GM12878 (cell line): ENCODE data around the gene RAPGEF3. TPM values are rescaled to one million over a fixed set of nuclear protein-coding genes. Genes with fewer than 3 reads are reported as not detected.

Experiments used
- ATAC-seq: fragments of 200-7000 bp; cut with Tn5 transposase; 3 replicates; pipeline ENCODE4 v1.9.1; 2020; ENCODE audit warnings: mild to moderate bottlenecking, moderate library complexity
- BruUV-seq: library from RNA; stranded (reverse); fragments of 400-500 nt; replicated peaks from 2 replicates; lab custom pipeline; 2021; lab: Mats Ljungman, UMichigan
- CTCF ChIA-PET: fragments of 300-600 bp; sonication (Branson Sonifier 250); formaldehyde crosslinking; extraction: SDS; loops from one replicate; lab custom pipeline; 2021; ENCODE audit warnings: inconsistent platforms; lab: Yijun Ruan, JAX
- POLR2A ChIA-PET: fragments of 350-600 bp; formaldehyde crosslinking; extraction: SDS; loops from one replicate; lab custom pipeline; 2021; ENCODE audit warnings: inconsistent platforms; lab: Charles Lee
- RAD21 ChIA-PET: fragments of 300-600 bp; sonication (Branson Sonifier 250); formaldehyde crosslinking; loops from one replicate; lab custom pipeline; 2023; ENCODE audit warnings: antibody characterized with exemption; ENCODE audit not compliant: unreplicated experiment; lab: Charles Lee
- SMC1A ChIA-PET: fragments of 300-600 bp; sonication (Branson Sonifier 250); formaldehyde crosslinking; loops from one replicate; lab custom pipeline; 2023; ENCODE audit not compliant: unreplicated experiment, uncharacterized antibody; lab: Charles Lee
- DNase-seq: peaks from one replicate; pipeline ENCODE4 v3.0.0-alpha.2; 2011; ENCODE audit warnings: low read depth, low spot score
- FAIRE-seq: peaks from 3 replicates; lab custom pipeline; 2011; peaks lifted over from hg19 to GRCh38; lab: Jason Lieb, UNC
- H2AFZ ChIP-seq: 2 replicates; pipeline ENCODE4 v1.6.0; 2011; ENCODE audit warnings: low read depth, low read length, control low read depth; ENCODE audit not compliant: control insufficient read depth
- H3K27ac ChIP-seq: 2 replicates; pipeline ENCODE4 v1.5.1; 2011; ENCODE audit warnings: control low read depth; ENCODE audit not compliant: control insufficient read depth, insufficient read depth
- H3K27me3 ChIP-seq, 2 experiments: replicated peaks in 1 of 2; 2 replicates each; pipeline versions ENCODE4 v1.6.0 to v1.6.1; 2011; ENCODE audit warnings: low read length in 1 of 2; ENCODE audit not compliant: control insufficient read depth in 2 of 2, insufficient read depth in 2 of 2
- H3K36me3 ChIP-seq, 2 experiments: 2 replicates each; pipeline ENCODE4 v1.5.1; 2011; ENCODE audit warnings: low read length in 1 of 2; ENCODE audit not compliant: control insufficient read depth in 2 of 2, insufficient read depth in 2 of 2
- H3K4me1 ChIP-seq: 2 replicates; pipeline ENCODE4 v1.6.1; 2011; ENCODE audit warnings: mild to moderate bottlenecking, low read length, moderate library complexity, mixed read lengths; ENCODE audit not compliant: control insufficient read depth, insufficient read depth
- H3K4me2 ChIP-seq: 2 replicates; pipeline ENCODE4 v1.6.0; 2011; ENCODE audit warnings: control low read depth; ENCODE audit not compliant: control insufficient read depth, insufficient read depth
- H3K4me3 ChIP-seq: fragments of 200-600 bp; sonication (generic); 2 replicates; pipeline ENCODE4 v1.5.1; 2016
- H3K79me2 ChIP-seq: 2 replicates; pipeline ENCODE4 v1.6.0; 2011; ENCODE audit warnings: low read length; ENCODE audit not compliant: control insufficient read depth, insufficient read depth
- H3K9ac ChIP-seq: 2 replicates; pipeline ENCODE4 v1.8.0; 2011; ENCODE audit warnings: low read length, control low read depth, mixed read lengths; ENCODE audit not compliant: control insufficient read depth, insufficient read depth
- H3K9me3 ChIP-seq: replicated peaks from 3 replicates; pipeline ENCODE4 v1.5.1; 2011; ENCODE audit warnings: mild to moderate bottlenecking, low read length; ENCODE audit not compliant: control insufficient read depth, insufficient read depth
- H4K20me1 ChIP-seq: 2 replicates; pipeline ENCODE4 v1.6.0; 2011; ENCODE audit not compliant: control insufficient read depth, insufficient read depth
- ETV6 ChIP-seq, 2 experiments: fragments of 450-650 bp in 1 of 2; IDR thresholded peaks in 1 of 2; conservative IDR thresholded peaks in 1 of 2; 2 replicates each; pipeline ENCODE4 v1.6.1; 2014; ENCODE audit warnings: antibody characterized with exemption in 1 of 2, borderline replicate concordance in 1 of 2, low read depth in 1 of 2, mild to moderate bottlenecking in 1 of 2, moderate library complexity in 1 of 2
- MEF2B ChIP-seq: fragments of 450-650 bp; IDR thresholded peaks from 2 replicates; pipeline ENCODE4 v1.6.1; 2018; ENCODE audit warnings: mild to moderate bottlenecking, moderate library complexity; ENCODE audit not compliant: partially characterized antibody, poor library complexity, severe bottlenecking
- PAX8 ChIP-seq: fragments of 450-650 bp; IDR thresholded peaks from 2 replicates; pipeline ENCODE4 v1.6.1; 2017; ENCODE audit warnings: mild to moderate bottlenecking, moderate library complexity
- WGBS: methylation state at CpG from one replicate; pipeline ENCODE4 v1.1.6; 2016; ENCODE audit warnings: low lambda C conversion rate; ENCODE audit not compliant: insufficient replicate concordance, insufficient coverage; ENCODE audit errors: missing lambda C conversion rate; 5-methylcytosine and 5-hydroxymethylcytosine counted together
- in situ Hi-C: fragments of 300-500 bp; cut with MboI; formaldehyde crosslinking; loops from 9 replicates; pipeline ENCODE4 v1.14.3; 2018; ENCODE audit warnings: mixed read lengths
- intact Hi-C: fragments of 100-400 bp; cut with micrococcal nuclease; formaldehyde crosslinking; loops from one replicate; pipeline ENCODE4 v1.14.2; 2022; ENCODE audit not compliant: unreplicated experiment
- polyA plus RNA-seq, 11 experiments: library from polyadenylated mRNA; depleted of rRNA in 4 of 11; unstranded in 6 of 11; stranded (reverse) in 5 of 11; fragments of >200 nt; fragmentation: Nextera tagmentation in 4 of 11; fragmentation: Illumina TruSeq in 1 of 11; extraction: Ambion mirVana in 4 of 11; extraction: Trizol in 1 of 11; gene quantifications; 1 replicate in 1 of 11; 2 replicates in 10 of 11; pipeline versions ENCODE4 v1.2.1 to v1.2.3, GENCODE V29; 2011 to 2016; ENCODE audit warnings: inconsistent platforms in 2 of 11, missing spikeins in 2 of 11, low read depth in 1 of 11
- total RNA-seq, 4 experiments: library from RNA; depleted of rRNA in 3 of 4; stranded (reverse); fragments of >200 nt in 3 of 4; fragmentation: Illumina TruSeq in 1 of 4; extraction: Trizol in 1 of 4; gene quantifications; 2 replicates each; pipeline versions ENCODE4 v1.2.1 to v1.2.3, GENCODE V29; 2013 to 2021
- TF ChIP-seq, protein P1 (sequence below): fragments of 450-650 bp; IDR thresholded peaks from 2 replicates; pipeline ENCODE4 v1.6.1; 2016; ENCODE audit warnings: mild to moderate bottlenecking

RAPGEF3 gene
- total and polyA plus RNA-seq, 10 of the 15 experiments (the other 5 are each of a cell fraction or from before 2014, with no cell fraction given), result 0.02 to 0.92 (median 0.31) TPM; not detected in 2

DNA sequence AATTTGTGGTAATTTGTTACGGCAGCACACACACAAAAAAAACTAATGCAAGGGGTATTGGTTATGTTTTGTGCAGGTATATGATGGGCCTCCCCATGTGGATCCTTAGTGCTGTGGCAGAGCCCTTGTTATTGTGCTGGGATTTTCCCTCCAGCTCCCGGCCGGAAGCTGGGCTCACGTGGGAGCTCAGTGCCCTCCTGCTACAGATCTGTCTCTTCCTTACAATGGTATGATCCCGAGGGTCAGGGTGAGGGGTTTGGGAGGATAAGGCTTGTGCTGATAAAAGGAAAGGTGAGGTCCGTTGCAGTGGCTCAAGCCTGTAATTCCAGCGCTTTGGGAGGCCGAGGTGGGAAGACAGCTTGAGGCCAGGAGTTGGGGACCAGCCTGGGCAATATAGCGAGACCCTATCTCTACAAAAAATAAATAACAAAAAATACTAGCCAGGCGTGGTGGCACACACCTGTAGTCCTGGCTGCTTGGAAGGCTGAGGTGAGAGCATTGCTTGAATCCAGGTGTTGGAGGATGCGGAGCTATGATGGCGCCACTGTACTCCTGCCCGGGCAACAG is 13.5 kb upstream of the RAPGEF3 start:
- no peaks in the 10 kb centered on the region for H3K9me3 ChIP-seq
- H3K27me3 ChIP-seq, result no peaks in the 10 kb centered on the region

More for the DNA sequence above, 13.5 kb upstream of the RAPGEF3 start:
- no peak overlapping the region for H2AFZ ChIP-seq
- POLR2A ChIA-PET, result no interaction called here
- SMC1A ChIA-PET, result interaction anchor here (0.9 to 11.3 kb wide), 3 partner anchors 9 to 65 kb away, joined by 3 to 139 read pairs (median 7); no protein-coding TSS in a partner anchor
- in situ Hi-C loops (no loop called here), intact Hi-C loops (loop anchor here (10.0 kb wide), 1 partner anchor 737 kb away; no protein-coding TSS in a partner anchor)
- no peak overlapping the region for H3K4me3 ChIP-seq
- CTCF ChIA-PET, result interaction anchor here (1.1 to 19.3 kb wide), 7 partner anchors 9 to 65 kb away, joined by 3 to 814 read pairs (median 6); partner anchors contain the start of gene RAPGEF3
- H4K20me1 ChIP-seq, result no peaks in the 10 kb centered on the region
- RAD21 ChIA-PET, result interaction anchor here (1.1 to 8.9 kb wide), 5 partner anchors 16 to 65 kb away, joined by 3 to 83 read pairs (median 12); partner anchors contain the start of gene RAPGEF3
- no peaks in the 10 kb centered on the region for H3K36me3 ChIP-seq
- no peaks in the 10 kb centered on the region for H3K79me2 ChIP-seq
- no peak overlapping the region for H3K9ac ChIP-seq
- H3K4me2 ChIP-seq, result no peak overlapping the region; the same call in 1 of the 2 replicates
- no peak overlapping the region for H3K27ac ChIP-seq
- no peak for TF ChIP-seq ETV6 (conservative IDR thresholded peaks at IDR 0.05 in 1 of 2, IDR thresholded peaks at IDR 0.05 in 1 of 2; ENCODE audit: borderline replicate concordance in 1 of 2, low read depth in 1 of 2)
- no peak for TF ChIP-seq PAX8
- no peak for TF ChIP-seq MEF2B
- TF ChIP-seq, protein P1, sequence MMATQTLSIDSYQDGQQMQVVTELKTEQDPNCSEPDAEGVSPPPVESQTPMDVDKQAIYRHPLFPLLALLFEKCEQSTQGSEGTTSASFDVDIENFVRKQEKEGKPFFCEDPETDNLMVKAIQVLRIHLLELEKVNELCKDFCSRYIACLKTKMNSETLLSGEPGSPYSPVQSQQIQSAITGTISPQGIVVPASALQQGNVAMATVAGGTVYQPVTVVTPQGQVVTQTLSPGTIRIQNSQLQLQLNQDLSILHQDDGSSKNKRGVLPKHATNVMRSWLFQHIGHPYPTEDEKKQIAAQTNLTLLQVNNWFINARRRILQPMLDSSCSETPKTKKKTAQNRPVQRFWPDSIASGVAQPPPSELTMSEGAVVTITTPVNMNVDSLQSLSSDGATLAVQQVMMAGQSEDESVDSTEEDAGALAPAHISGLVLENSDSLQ, result no peak
- FAIRE-seq (no peak), ATAC-seq (no peak), DNase-seq (no peak)
- peaks cover 17% of the 10 kb centered on the region; the same call in 1 of the 2 replicates for H3K4me1 ChIP-seq
- 76% methylated on average over 13 of the region's 13 CpGs for WGBS
- BruUV-seq, result no TSS peak
